Thyroid gland (tissue), 4 donors: ENCODE results near the gene SH3RF1. TPM values are rescaled to one million over a fixed set of nuclear protein-coding genes. Genes with fewer than 3 reads are reported as not detected.
"Not testable (repeated sequence)": the region's sequence is repeated elsewhere in the genome, so short reads cannot be mapped to it uniquely, and the experiment has no call there.

Experiments
- DNase-seq, 2 donors: peaks; one replicate each; pipeline ENCODE4 v3.0.0-alpha.2; 2019
- H3K27ac ChIP-seq, 3 donors: fragments of 200-600 bp; sonication (generic); 1 replicate in 2 of 3; 2 replicates in 1 of 3; pipeline ENCODE4 v1.5.1; 2016 to 2019; ENCODE audit warnings: mild to moderate bottlenecking in 1 of 3, moderate library complexity in 1 of 3
- H3K27me3 ChIP-seq: fragments of 200-600 bp; sonication (generic); one replicate; pipeline ENCODE4 v1.5.1; 2019
- H3K36me3 ChIP-seq, 2 donors: fragments of 200-600 bp; sonication (generic); one replicate each; pipeline ENCODE4 v1.5.1; 2016 to 2019
- H3K4me1 ChIP-seq, 2 donors: fragments of 200-600 bp; sonication (generic); one replicate each; pipeline ENCODE4 v1.5.1; 2017 to 2019
- H3K4me3 ChIP-seq, 3 donors: fragments of 200-600 bp; sonication (generic); replicated peaks in 1 of 3; 1 replicate in 2 of 3; 2 replicates in 1 of 3; pipeline ENCODE4 v1.5.1; 2016; ENCODE audit warnings: mild to moderate bottlenecking in 1 of 3
- H3K9me3 ChIP-seq: fragments of 200-600 bp; sonication (generic); one replicate; pipeline ENCODE4 v1.5.1; 2017
- CTCF ChIP-seq, 6 experiments: fragments of 200-600 bp in 3 of 6; fragments of 450-650 bp in 3 of 6; sonication (generic) in 3 of 6; IDR thresholded peaks; one replicate each; pipeline ENCODE4 v1.5.1; 2016 to 2019; ENCODE audit warnings: antibody characterized with exemption in 6 of 6, mild to moderate bottlenecking in 2 of 6, inconsistent platforms in 1 of 6, moderate library complexity in 1 of 6
- POLR2A ChIP-seq, 2 donors: fragments of 450-650 bp; IDR thresholded peaks; one replicate each; pipeline ENCODE4 v1.6.1; 2017; ENCODE audit warnings: antibody characterized with exemption in 2 of 2, mild to moderate bottlenecking in 2 of 2, moderate library complexity in 1 of 2
- WGBS, 2 donors: methylation state at CpG; one replicate each; pipeline ENCODE4 v1.1.5; 2017; 5-methylcytosine and 5-hydroxymethylcytosine counted together
- intact Hi-C: fragments of 100-400 bp; cut with DNase I; formaldehyde crosslinking; loops from one replicate; pipeline ENCODE4 v1.15.1; 2023
- total RNA-seq, 4 donors: library from RNA; depleted of rRNA; stranded (reverse); fragments of >200 nt; gene quantifications; one replicate each; pipeline ENCODE4 v1.2.3, GENCODE V29; 2016

SH3RF1 gene
- total RNA-seq, 4 donors from 2014 or later, result 29.0 to 41.7 (median 32.5) TPM

DNA sequence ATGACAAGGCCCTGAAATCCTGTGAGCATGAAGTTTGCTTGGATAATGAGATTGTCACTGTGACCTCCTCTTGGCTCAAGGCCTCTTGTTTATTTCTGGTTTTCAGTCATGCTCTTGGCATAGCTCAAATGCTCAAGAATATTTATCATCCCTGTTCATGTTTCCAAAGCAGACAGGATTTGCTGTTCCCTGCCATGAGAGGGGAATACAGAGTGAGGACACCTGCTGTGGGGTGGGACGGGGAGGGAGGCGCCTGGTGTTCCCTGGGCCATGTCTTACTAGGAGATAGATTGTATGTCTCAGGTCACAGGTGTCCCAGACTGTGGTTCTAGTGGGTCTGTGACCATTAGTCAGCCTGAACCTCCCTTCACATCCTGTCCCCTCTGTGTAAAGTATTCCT lies 34.9 kb upstream of the SH3RF1 start:
- no peak overlapping the region for H3K4me3 ChIP-seq
- H3K27me3 ChIP-seq, result no peaks in the 10 kb centered on the region
- peak; percentile 12 to 26 for DNase-seq
- intact Hi-C loops, result no loop called here
- H3K9me3 ChIP-seq, result no peaks in the 10 kb centered on the region
- WGBS, 2 donors, result 83 to 94% methylated on average over 2 of the region's 2 CpGs
- H3K36me3 ChIP-seq, result no peaks in the 10 kb centered on the region
- TF ChIP-seq POLR2A (IDR thresholded peaks at IDR 0.05), result no peak
- no peak for TF ChIP-seq CTCF (IDR thresholded peaks at IDR 0.05)
- H3K4me1 ChIP-seq, result peaks cover 0 to 10% of the 10 kb centered on the region in 2 donors
- H3K27ac ChIP-seq, result peak overlapping the region; percentile 36 to 56 (median 38)

- TF ChIP-seq CTCF (IDR thresholded peaks at IDR 0.05) (no peak), POLR2A (IDR thresholded peaks at IDR 0.05) (no peak)
- intact Hi-C loops, result no loop called here
- H3K4me1 ChIP-seq, result peaks cover 0 to 10% of the 10 kb centered on the region in 2 donors
- H3K27me3 ChIP-seq, result no peaks in the 10 kb centered on the region
- H3K27ac ChIP-seq, result peak overlapping the region; percentile 20 to 56 (median 38)
- H3K4me3 ChIP-seq, result no peak overlapping the region
- no peaks in the 10 kb centered on the region for H3K9me3 ChIP-seq
- WGBS, 2 donors, result 48 to 95% methylated on average over 1 of the region's 1 CpG
- DNase-seq, result no peak
- no peaks in the 10 kb centered on the region for H3K36me3 ChIP-seq
Observed at GRCh38 chr4:169305173-169305572, 34.4 kb upstream of the SH3RF1 start.

GRCh38 chr4:169295822-169296221 lies 25.1 kb upstream of the SH3RF1 start:
- intact Hi-C loops, result no loop called here
- Histone ChIP-seq H3K4me1 (no peaks in the 10 kb centered on the region), H3K36me3 (no peaks in the 10 kb centered on the region), H3K27me3 (no peaks in the 10 kb centered on the region), H3K27ac (no peak overlapping the region), H3K9me3 (no peaks in the 10 kb centered on the region), H3K4me3 (no peak overlapping the region)
- no peak for DNase-seq
- TF ChIP-seq POLR2A (IDR thresholded peaks at IDR 0.05) (no peak), CTCF (IDR thresholded peaks at IDR 0.05) (no peak)

DNA sequence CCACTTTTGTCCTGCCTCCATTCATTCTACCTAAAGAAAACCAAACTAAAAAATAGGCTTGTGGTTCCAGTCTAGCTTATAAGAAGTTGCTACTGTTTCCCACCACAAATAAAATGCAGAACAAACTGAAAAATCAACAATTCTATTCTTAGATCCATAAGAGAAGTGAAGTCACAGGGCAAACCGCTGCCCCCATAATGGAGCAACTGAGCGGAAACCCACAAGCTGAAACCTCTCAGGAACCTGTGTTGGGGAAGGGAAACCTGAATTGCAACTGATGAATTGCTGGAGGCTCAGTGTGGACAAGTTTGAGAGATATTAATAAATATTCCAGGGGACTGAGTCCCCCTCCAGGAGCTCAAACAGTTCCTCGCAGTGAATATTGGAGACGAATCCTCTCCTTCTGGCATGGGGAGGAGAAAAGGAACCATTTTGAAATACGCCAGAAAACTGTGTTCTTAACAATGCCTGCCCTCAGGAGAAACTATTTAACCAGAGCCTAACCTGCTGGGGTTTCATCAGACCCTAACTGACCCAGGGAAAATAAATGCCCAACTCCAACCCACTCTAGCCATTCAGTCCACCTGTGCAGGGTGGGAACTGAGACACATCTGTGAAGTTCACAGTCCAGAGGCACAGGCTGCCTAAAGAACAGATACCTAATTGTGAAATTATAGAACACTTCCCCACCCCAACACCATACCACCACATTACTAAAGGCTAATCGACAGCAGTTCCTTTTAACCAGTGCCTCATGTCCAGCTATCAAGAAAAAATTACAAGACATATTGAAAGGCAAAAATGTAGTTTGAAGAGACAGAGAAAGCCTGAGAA lies 22.8 kb upstream of the SH3RF1 start:
- no peaks in the 10 kb centered on the region for H3K36me3 ChIP-seq
- H3K27ac ChIP-seq, result no peak overlapping the region
- H3K4me1 ChIP-seq, result no peaks in the 10 kb centered on the region
- no peak overlapping the region for H3K4me3 ChIP-seq
- WGBS, 2 donors, result 81 to 94% methylated on average over 6 of the region's 6 CpGs
- H3K9me3 ChIP-seq, result no peaks in the 10 kb centered on the region
- intact Hi-C loops, result no loop called here
- no peak for TF ChIP-seq POLR2A (IDR thresholded peaks at IDR 0.05)
- TF ChIP-seq CTCF (IDR thresholded peaks at IDR 0.05), result no peak
- H3K27me3 ChIP-seq, result no peaks in the 10 kb centered on the region
- no peak for DNase-seq

GRCh38 chr4:169287983-169288382 lies 17.2 kb upstream of the SH3RF1 start:
- WGBS, 2 donors, result 74 to 86% methylated on average over 3 of the region's 3 CpGs
- DNase-seq, H3K27ac ChIP-seq, H3K9me3 ChIP-seq, intact Hi-C loops, H3K36me3 ChIP-seq, H3K4me3 ChIP-seq, H3K27me3 ChIP-seq, H3K4me1 ChIP-seq: not testable (repeated sequence)
